SK-MEL-5 (cell line): Measurements from ENCODE around the gene ZNF460. TPM values are rescaled to one million over a fixed set of nuclear protein-coding genes. Genes with fewer than 3 reads are reported as not detected.
A peak's percentile ranks its signal among the peaks of the same experiment; 100 is the strongest.

ENCODE experiments used
- DNase-seq: peaks from one replicate; pipeline ENCODE4 v3.0.0-alpha.2; 2016; ENCODE audit warnings: low read depth, low spot score
- in situ Hi-C: cut with HindIII; loops from 2 replicates; pipeline ENCODE4 v1.10.0; 2016; ENCODE audit warnings: low sequenced_read_pairs, high pct_unique_total_duplicates, low pct_unique_long_range_greater_than_20kb
- total RNA-seq: library from RNA; depleted of rRNA; stranded (reverse); fragments of >200 nt; shearing (Covaris generic); gene quantifications from 2 replicates; pipeline ENCODE4 v1.2.3, GENCODE V29; 2014; rRNA removed

The ZNF460 gene
- total RNA-seq, 1 experiment from 2014 or later: 35.5 TPM

DNA sequence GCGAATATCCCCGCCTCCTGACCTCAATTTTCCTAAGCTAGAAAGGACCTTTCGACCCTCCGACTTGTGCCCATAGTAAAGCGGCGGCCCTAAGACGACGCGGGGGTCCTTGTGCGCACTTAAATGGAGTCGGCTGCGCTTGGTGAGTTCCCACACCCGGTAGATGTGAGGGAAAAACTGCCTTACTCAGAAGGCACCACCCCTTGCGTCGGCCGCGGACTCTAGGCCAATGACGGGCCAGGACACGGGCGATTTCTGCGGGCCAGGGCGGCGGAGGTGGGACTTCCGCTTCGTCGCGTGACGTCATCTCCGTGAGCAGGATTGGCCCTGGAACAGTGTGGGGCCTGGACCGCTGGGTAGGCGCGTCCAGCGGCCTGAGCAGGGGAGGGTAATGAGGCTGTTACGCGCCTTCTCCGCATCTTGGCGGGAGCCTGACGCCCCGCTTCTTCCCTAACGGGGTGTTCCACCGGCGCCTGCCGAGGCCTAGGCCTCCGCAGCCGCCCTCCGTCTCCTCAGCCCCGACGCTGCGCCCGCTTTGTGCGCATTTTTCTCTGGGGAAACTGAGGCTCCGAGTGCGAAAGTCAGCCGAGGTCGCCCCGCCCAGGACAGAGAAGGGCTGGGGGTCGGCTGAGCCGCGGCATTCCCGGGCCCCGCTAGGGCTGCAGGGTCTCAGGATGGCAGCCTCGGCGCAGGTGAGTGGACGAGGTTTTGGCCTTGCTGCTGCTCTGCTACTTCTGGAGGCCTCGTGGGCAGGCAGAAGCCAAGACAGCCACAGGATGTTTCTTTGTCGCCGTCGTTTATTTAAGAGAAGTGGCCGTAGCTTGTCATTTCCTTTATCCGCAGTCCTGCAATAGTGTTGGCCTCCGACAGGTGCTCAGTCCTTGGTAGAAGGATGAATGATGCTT is 40.1 kb downstream of the ZNF460 start, which contains the start of gene ZNF543:
TSS of gene ZNF543 (plus strand) at position 293 of the 905 bp plus-strand sequence. CDS start at position 675, 382 bp downstream.
- in situ Hi-C loops: no loop called here
- DNase-seq: peak; percentile 94

DNA sequence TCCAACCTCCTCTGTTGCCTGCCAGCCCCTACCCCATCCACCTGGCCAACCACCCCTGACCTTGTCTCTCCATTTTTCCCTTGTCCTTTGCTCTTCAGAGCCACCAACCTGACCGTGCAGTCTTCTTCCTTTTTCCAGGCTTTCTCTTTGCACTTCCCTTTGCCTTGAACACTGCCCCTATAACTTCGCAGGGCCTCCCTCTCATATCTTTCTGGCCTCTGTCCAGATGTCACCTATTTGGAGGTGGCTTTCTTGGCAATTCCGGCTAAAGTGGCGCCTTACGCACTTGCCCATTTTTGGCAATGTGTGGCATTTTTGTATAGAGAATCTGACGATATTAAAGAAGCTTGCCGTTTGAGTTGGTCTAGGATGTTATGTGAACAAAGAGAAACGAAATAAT is 40.8 kb downstream of the ZNF460 start:
- in situ Hi-C loops: no loop called here

DNA sequence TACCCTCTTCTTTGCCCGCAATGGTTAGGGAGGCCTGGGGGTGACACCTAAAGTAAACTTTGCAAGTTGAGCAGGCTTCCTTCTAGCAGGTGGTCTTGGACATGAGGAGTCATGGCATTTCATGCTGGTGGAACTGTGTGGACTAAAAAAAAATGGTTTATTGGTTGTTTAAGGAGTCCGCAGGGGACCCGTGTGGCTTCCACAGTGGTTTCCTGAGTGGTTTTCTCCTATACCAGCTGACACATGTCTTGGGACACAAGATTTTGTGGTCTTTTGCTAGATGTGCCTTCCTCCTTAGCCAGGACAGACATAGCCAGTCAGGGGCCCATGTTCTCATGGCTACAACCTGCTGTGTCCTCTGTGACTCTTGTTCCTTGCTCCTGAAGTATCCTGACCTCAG is 41.5 kb downstream of the ZNF460 start:
- in situ Hi-C loops: no loop called here
- DNase-seq: no peak

More for the DNA sequence above, 40.8 kb downstream of the ZNF460 start:
- DNase-seq: no peak

DNA sequence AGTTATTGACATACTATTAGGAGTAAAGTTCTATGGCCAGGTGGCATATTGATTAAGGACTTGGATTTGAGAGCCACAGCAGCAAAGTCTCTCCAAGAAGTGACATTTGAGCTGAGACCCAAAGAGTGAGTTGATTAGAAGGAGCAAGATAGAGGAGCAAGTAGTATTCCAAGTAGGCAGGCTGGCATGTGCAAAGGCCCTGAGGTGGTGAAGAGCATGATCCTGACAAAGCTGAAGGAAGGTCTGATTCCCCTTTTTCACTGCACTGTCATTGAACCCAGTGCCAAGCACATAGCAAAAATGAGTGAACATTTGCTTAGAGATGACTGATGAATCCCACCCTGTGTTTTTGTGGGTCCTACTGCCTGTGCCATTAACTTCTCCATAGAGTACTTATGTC is 44.7 kb downstream of the ZNF460 start:
- in situ Hi-C loops: no loop called here
- no peak for DNase-seq

DNA sequence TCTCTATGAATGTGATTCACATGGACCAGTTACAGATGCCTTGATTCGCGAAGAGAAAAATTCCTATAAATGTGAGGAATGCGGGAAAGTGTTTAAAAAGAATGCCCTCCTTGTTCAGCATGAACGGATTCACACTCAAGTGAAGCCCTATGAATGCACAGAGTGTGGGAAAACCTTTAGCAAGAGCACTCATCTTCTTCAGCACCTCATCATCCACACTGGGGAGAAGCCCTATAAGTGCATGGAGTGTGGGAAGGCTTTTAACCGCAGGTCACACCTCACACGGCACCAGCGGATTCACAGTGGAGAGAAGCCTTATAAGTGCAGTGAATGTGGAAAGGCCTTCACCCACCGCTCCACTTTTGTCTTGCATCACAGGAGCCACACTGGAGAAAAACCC is 47.7 kb downstream of the ZNF460 start:
- in situ Hi-C loops: no loop called here
- no peak for DNase-seq

DNA sequence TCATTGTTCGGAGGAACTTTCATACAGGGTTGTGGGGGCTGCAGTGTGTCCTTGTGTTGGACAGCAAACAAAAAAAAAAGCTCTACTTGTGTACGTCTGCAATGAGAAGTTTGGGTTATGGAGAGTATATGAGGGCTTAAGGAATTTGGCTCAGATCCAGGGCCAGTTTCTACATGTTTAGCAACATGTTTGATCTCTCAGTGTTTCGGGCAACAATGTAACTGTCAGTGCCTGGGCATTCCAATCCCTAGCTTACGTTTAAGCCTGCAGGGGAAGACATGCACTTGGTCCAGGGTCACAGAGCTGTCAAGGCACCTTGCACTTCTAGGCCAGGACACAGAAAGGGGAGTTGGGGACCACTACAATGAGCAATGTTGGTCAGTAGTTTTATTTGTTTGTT is 53.9 kb downstream of the ZNF460 start:
- in situ Hi-C loops: no loop called here
- DNase-seq: no peak

DNA sequence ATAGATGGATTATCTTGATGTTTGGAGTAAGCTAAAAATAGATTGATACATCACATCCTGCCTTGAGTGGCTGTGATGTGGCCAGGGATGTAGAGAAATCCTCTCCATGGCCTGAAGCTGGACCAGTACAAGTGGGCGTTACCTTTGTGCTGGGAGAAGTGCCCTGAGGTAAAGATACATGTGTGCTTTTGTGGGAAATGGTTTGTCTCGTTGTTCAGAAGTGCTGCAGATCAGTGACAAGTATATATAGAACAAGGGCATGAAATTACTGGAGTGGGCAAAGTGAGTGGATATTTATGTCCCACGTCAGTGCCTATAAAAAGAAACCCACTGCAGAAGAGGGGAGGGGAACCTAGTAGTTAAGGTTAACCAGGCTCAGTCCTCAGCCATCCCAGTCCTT is 58.6 kb downstream of the ZNF460 start:
- in situ Hi-C loops: no loop called here
- DNase-seq: no peak

DNA sequence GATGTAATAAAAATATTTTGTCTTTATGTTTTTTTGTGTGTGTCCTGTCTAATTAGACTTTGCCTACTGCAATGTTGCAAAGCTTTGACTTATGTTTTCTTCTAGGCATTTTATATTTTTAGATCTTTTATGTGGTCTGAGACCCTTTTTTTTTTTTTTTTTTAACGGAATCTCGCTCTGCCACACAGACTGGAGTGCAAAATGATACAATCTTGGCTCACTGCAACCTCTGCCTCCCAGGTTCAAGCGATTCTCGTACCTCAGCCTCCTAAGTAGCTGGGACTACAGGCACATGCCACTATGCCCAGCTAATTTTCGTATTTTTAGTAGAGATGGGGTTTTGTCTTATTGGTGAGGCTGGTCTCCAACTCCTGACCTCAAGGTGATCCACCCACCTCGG is 62.3 kb downstream of the ZNF460 start:
- no peak for DNase-seq
- in situ Hi-C loops: no loop called here

Other genes starting within 250 kb of the ZNF460 start
- gene USP29, start 160.5 kb upstream of the ZNF460 start, total RNA-seq: not detected in 2 replicates
- gene ZIM3, start 135.3 kb upstream of the ZNF460 start, total RNA-seq: not detected in 2 replicates
- gene DUXA, start 113.0 kb upstream of the ZNF460 start, total RNA-seq: not detected in 2 replicates
- 6.3 and 13.6 TPM in 2 replicates for gene ZNF264, start 89.0 kb upstream of the ZNF460 start, total RNA-seq
- not detected in 2 replicates for gene AURKC, start 49.5 kb upstream of the ZNF460 start, total RNA-seq
- 10.4 and 11.0 TPM in 2 replicates for gene ZNF805, start 39.9 kb upstream of the ZNF460 start, total RNA-seq
- 7.4 TPM in 2 replicates for gene ZNF543, start 40.0 kb downstream of the ZNF460 start, total RNA-seq
- 6.7 and 7.6 TPM in 2 replicates for gene ZNF304, start 70.8 kb downstream of the ZNF460 start, total RNA-seq
- gene TRAPPC2B, start 83.1 kb downstream of the ZNF460 start, total RNA-seq: 12.4 and 14.8 TPM in 2 replicates
- 1.5 and 1.8 TPM in 2 replicates for gene ZNF547, start 83.1 kb downstream of the ZNF460 start, total RNA-seq
- gene ZNF548, start 109.4 kb downstream of the ZNF460 start, total RNA-seq: 12.7 and 13.7 TPM in 2 replicates
- 4.6 and 4.8 TPM in 2 replicates for gene ZNF17, start 130.7 kb downstream of the ZNF460 start, total RNA-seq
- 9.8 and 9.9 TPM in 2 replicates for gene ZNF749, start 154.8 kb downstream of the ZNF460 start, total RNA-seq
- 0.05 and 0.08 TPM in 2 replicates for gene VN1R1, start 176.7 kb downstream of the ZNF460 start, total RNA-seq
- gene ZNF772, start 197.1 kb downstream of the ZNF460 start, total RNA-seq: 6.6 and 6.8 TPM in 2 replicates
- gene ZNF419, start 207.3 kb downstream of the ZNF460 start, total RNA-seq: 6.5 and 8.6 TPM in 2 replicates
- gene ZNF773, start 219.5 kb downstream of the ZNF460 start, total RNA-seq: 6.6 and 10.0 TPM in 2 replicates
- 6.6 and 7.6 TPM in 2 replicates for gene ZNF549, start 246.9 kb downstream of the ZNF460 start, total RNA-seq